B cell (primary cell): ENCODE measurements around the gene UGT1A5. TPM values are rescaled to one million over a fixed set of nuclear protein-coding genes. Genes with fewer than 3 reads are reported as not detected.

Experiments used
- ATAC-seq: fragments of 200-7000 bp; cut with Tn5 transposase; one replicate; pipeline ENCODE4 v1.10.0; 2021; ENCODE audit warnings: low read depth, mild to moderate bottlenecking, moderate number of reproducible peaks, moderate library complexity
- CTCF ChIA-PET: fragments of 350-600 bp; sonication (Branson Sonifier 250); formaldehyde crosslinking; loops from one replicate; lab custom pipeline; 2021; ENCODE audit warnings: antibody characterized with exemption, inconsistent platforms; lab: Charles Lee
- POLR2A ChIA-PET: fragments of 350-600 bp; sonication (Branson Sonifier 250); formaldehyde crosslinking; loops from one replicate; lab custom pipeline; 2021; ENCODE audit warnings: antibody characterized with exemption; lab: Charles Lee
- DNase-seq: peaks from one replicate; pipeline ENCODE4 v3.0.0; 2013
- H2AFZ ChIP-seq: 2 replicates; pipeline ENCODE4 v1.6.1; 2012; ENCODE audit warnings: mild to moderate bottlenecking, low read depth, low read length; ENCODE audit not compliant: insufficient read depth, poor library complexity, severe bottlenecking
- H3K27ac ChIP-seq, 2 donors: 1 replicate in 1 of 2; 2 replicates in 1 of 2; pipeline ENCODE4 v1.5.1; 2012 to 2013; ENCODE audit warnings: low read length in 2 of 2, mild to moderate bottlenecking in 2 of 2, moderate library complexity in 1 of 2
- H3K27me3 ChIP-seq, 4 experiments: fragments of 200-600 bp in 1 of 4; sonication (generic) in 1 of 4; replicated peaks in 1 of 4; 1 replicate in 2 of 4; 2 replicates in 2 of 4; pipeline versions ENCODE4 v1.6.1 to v1.7.0; 2013 to 2016; ENCODE audit warnings: low read length in 3 of 4, mild to moderate bottlenecking in 2 of 4, mixed read lengths in 1 of 4, moderate library complexity in 1 of 4; ENCODE audit not compliant: insufficient read depth in 4 of 4, control insufficient read depth in 3 of 4; ENCODE audit errors: control extremely low read depth in 1 of 4
- H3K36me3 ChIP-seq, 2 experiments: replicated peaks in 1 of 2; 1 replicate in 1 of 2; 2 replicates in 1 of 2; pipeline versions ENCODE4 v1.6.1 to v1.7.1; 2013; ENCODE audit warnings: low read length in 1 of 2; ENCODE audit not compliant: insufficient read depth in 2 of 2, control insufficient read depth in 1 of 2; ENCODE audit errors: control extremely low read depth in 1 of 2, extremely low read depth in 1 of 2
- H3K4me1 ChIP-seq, 2 donors: fragments of 200-600 bp in 1 of 2; sonication (generic) in 1 of 2; 1 replicate in 1 of 2; 2 replicates in 1 of 2; pipeline versions ENCODE4 v1.5.1 to v1.6.1; 2013 to 2017; ENCODE audit warnings: low read length in 2 of 2; ENCODE audit not compliant: control insufficient read depth in 2 of 2, insufficient read depth in 2 of 2
- H3K4me2 ChIP-seq: replicated peaks from 2 replicates; pipeline ENCODE3; 2012; ENCODE audit warnings: mild to moderate bottlenecking, low read depth, low read length; ENCODE audit not compliant: poor library complexity, severe bottlenecking
- H3K4me3 ChIP-seq, 5 experiments: fragments of 200-600 bp in 1 of 5; sonication (generic) in 1 of 5; 1 replicate in 3 of 5; 2 replicates in 2 of 5; pipeline versions ENCODE4 v1.5.1 to v1.7.0; 2011 to 2016; ENCODE audit warnings: low read length in 4 of 5, mild to moderate bottlenecking in 4 of 5, low read depth in 2 of 5, control low read depth in 1 of 5, moderate library complexity in 1 of 5; ENCODE audit not compliant: insufficient read depth in 1 of 5; ENCODE audit errors: control extremely low read depth in 1 of 5, extremely low read depth in 1 of 5
- H3K79me2 ChIP-seq: fragments of 200-600 bp; sonication (generic); one replicate; pipeline ENCODE4 v1.6.0; 2016; ENCODE audit warnings: low read length; ENCODE audit not compliant: control insufficient read depth, insufficient read depth
- H3K9ac ChIP-seq: fragments of 200-600 bp; sonication (generic); 2 replicates; pipeline ENCODE4 v1.6.1; 2017; ENCODE audit warnings: mild to moderate bottlenecking, low read length, moderate library complexity
- H3K9me3 ChIP-seq, 3 donors: one replicate each; pipeline versions ENCODE4 v1.6.1 to v1.7.1; 2013; ENCODE audit warnings: low read length in 2 of 3; ENCODE audit not compliant: control insufficient read depth in 2 of 3, insufficient read depth in 1 of 3; ENCODE audit errors: control extremely low read depth in 1 of 3
- H4K20me1 ChIP-seq: 2 replicates; pipeline ENCODE4 v1.6.0; 2012; ENCODE audit warnings: mild to moderate bottlenecking, low read length; ENCODE audit not compliant: insufficient read depth, control insufficient read depth, poor library complexity, severe bottlenecking
- H3K27ac Mint-ChIP-seq: one replicate; pipeline ENCODE4 v1.8.0; 2021; ENCODE audit warnings: mixed read lengths
- H3K27me3 Mint-ChIP-seq: one replicate; pipeline ENCODE4 v1.8.0; 2021; ENCODE audit warnings: mixed read lengths
- H3K4me1 Mint-ChIP-seq: one replicate; pipeline ENCODE4 v1.8.0; 2021; ENCODE audit warnings: mixed read lengths
- H3K4me3 Mint-ChIP-seq: one replicate; pipeline ENCODE4 v1.8.0; 2021; ENCODE audit warnings: mixed read lengths
- H3K9me3 Mint-ChIP-seq: one replicate; pipeline ENCODE4 v1.8.0; 2022; ENCODE audit warnings: mixed read lengths; ENCODE audit not compliant: insufficient read depth
- CTCF ChIP-seq: fragments of 200-600 bp; IDR thresholded peaks from one replicate; pipeline ENCODE4 v1.8.0; 2022; ENCODE audit warnings: antibody characterized with exemption, mild to moderate bottlenecking
- EZH2 ChIP-seq: IDR thresholded peaks from 2 replicates; pipeline ENCODE4 v1.6.1; 2012; ENCODE audit warnings: borderline replicate concordance, low read depth, mild to moderate bottlenecking, moderate library complexity, low read length; ENCODE audit not compliant: insufficient read depth, poor library complexity, severe bottlenecking
- WGBS: methylation state at CpG from one replicate; pipeline ENCODE4 v1.1.5; 2013; ENCODE audit warnings: missing lambda C conversion rate; ENCODE audit not compliant: insufficient coverage; 5-methylcytosine and 5-hydroxymethylcytosine counted together
- intact Hi-C: fragments of 100-400 bp; cut with micrococcal nuclease; formaldehyde crosslinking; loops from one replicate; pipeline ENCODE4 v1.10.0; 2022
- polyA plus RNA-seq: library from polyadenylated mRNA; depleted of rRNA; stranded (reverse); fragments of >200 nt; gene quantifications from 2 replicates; pipeline ENCODE4 v1.2.3, GENCODE V29; 2012
- total RNA-seq, 2 donors: library from RNA; stranded (reverse); fragments of 120-200 nt in 1 of 2; gene quantifications; 1 replicate in 1 of 2; 2 replicates in 1 of 2; pipeline versions ENCODE4 v1.2.3 to v1.2.4, GENCODE V29; 2013 to 2022

The UGT1A5 gene
- total and polyA plus RNA-seq, 2 donors (not counting 1 experiment from before 2014, with no cell fraction given) = not detected

DNA sequence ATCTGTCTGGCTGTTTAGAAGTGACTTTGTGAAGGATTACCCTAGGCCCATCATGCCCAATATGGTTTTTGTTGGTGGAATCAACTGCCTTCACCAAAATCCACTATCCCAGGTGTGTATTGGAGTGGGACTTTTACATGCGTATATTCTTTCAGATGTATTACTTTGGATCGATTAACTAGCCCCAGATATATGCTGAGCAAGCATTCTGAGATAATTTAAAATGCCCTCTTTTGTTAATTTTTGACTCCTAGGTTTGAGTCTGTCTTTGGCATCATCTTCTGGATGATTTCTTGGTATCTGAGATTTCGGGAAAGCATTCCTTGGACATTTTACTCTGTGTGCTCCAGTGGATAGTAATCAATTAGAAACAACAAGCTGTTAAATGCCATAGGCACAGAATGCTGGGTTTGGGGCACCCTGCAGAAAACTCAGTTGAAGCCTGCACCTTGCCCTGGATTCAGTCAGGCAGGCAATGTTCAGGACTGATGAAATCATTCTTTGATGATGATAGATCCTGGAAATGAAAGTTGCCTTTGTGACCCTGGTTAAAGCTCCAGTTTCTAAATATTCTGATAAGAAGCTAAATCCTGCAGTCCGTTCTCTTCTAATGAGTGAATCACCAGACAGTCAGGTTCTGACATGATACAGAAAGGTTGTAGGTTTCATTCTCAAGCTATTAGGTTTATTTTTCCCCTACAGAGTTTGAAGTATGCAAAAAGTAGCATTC lies 48.5 kb downstream of the UGT1A5 start:
- peaks cover 0 to 4% (median 0%) of the 10 kb centered on the region in 4 experiments for H3K27me3 ChIP-seq
- intact Hi-C loops = no loop called here
- WGBS = 93% methylated on average over 2 of the region's 4 CpGs
- no peaks in the 10 kb centered on the region for H3K9me3 ChIP-seq
- H4K20me1 ChIP-seq = no peaks in the 10 kb centered on the region
- TF ChIP-seq CTCF (no peak), EZH2 (no peak)
- Mint-ChIP-seq H3K9me3 (peaks cover 2% of the 10 kb centered on the region), H3K27ac (no peak overlapping the region), H3K4me3 (no peak overlapping the region), H3K4me1 (no peaks in the 10 kb centered on the region), H3K27me3 (peaks cover 39% of the 10 kb centered on the region)
- no peak overlapping the region for H2AFZ ChIP-seq
- no peaks in the 10 kb centered on the region for H3K36me3 ChIP-seq
- H3K4me1 ChIP-seq = no peaks in the 10 kb centered on the region
- ChIA-PET CTCF (no interaction called here), POLR2A (no interaction called here)
- no peak overlapping the region for H3K4me2 ChIP-seq
- H3K4me3 ChIP-seq = no peak overlapping the region
- H3K9ac ChIP-seq = no peak overlapping the region
- no peak for ATAC-seq
- no peak overlapping the region for H3K27ac ChIP-seq
- H3K79me2 ChIP-seq = no peaks in the 10 kb centered on the region
- no peak for DNase-seq

GRCh38 chr2:233764264-233764663 lies 51.6 kb downstream of the UGT1A5 start:
- Histone ChIP-seq H3K79me2 (no peaks in the 10 kb centered on the region), H2AFZ (no peak overlapping the region), H3K4me2 (no peak overlapping the region), H4K20me1 (no peaks in the 10 kb centered on the region), H3K36me3 (no peaks in the 10 kb centered on the region), H3K4me3 (no peak overlapping the region), H3K9ac (no peak overlapping the region), H3K27ac (no peak overlapping the region), H3K27me3 (peaks cover 0 to 4% (median 0%) of the 10 kb centered on the region in 4 experiments), H3K4me1 (no peaks in the 10 kb centered on the region), H3K9me3 (no peaks in the 10 kb centered on the region)
- DNase-seq (no peak), ATAC-seq (no peak)
- H3K4me1 Mint-ChIP-seq = no peaks in the 10 kb centered on the region
- whole genome bisulfite sequencing = 89% methylated on average over 7 of the region's 7 CpGs
- CTCF ChIA-PET = no interaction called here
- no peak overlapping the region for H3K27ac Mint-ChIP-seq
- H3K4me3 Mint-ChIP-seq = no peak overlapping the region
- TF ChIP-seq EZH2 (no peak), CTCF (no peak)
- peaks cover 2% of the 10 kb centered on the region for H3K9me3 Mint-ChIP-seq
- intact Hi-C loops = no loop called here
- peaks cover 48% of the 10 kb centered on the region for H3K27me3 Mint-ChIP-seq
- POLR2A ChIA-PET = no interaction called here
